ENCODE results near the gene VEZF1.

DNA sequence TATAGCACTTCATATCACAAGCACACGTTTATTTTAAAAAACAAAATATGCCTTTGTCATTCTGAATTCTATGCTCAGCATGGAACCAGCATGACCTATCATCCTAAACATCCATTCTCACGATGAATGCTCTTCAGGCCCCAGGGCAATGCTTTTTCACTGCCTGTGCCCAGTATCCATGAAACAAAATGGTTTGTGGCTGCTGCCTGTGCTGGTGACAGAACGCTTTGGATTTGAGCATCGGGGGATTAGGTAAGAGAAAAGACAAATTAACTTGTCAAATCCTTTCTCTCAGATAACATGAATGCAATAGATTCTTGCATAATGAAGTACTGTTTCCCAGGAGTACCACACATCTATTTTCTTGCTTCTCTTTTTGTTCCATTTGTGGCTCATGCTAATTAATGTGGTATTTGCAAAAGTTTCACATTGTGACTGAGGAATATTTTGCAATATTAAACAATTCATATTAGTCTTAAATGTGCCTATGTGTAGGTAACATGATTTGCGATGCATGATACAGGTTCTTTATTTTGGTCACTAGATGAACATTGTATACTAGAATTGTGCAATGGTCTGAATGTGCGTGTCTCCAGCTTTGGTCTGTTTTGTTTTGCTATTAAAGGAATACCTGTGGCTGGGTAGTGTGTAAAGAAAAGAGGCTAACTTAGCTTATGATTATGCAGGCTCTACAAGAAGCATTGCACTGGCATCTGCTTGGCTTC lies 44.8 kb upstream of the VEZF1 start:
- TF ChIP-seq POLR2A (IDR thresholded peaks at IDR 0.05) = no peak
- TF ChIP-seq, protein P1, sequence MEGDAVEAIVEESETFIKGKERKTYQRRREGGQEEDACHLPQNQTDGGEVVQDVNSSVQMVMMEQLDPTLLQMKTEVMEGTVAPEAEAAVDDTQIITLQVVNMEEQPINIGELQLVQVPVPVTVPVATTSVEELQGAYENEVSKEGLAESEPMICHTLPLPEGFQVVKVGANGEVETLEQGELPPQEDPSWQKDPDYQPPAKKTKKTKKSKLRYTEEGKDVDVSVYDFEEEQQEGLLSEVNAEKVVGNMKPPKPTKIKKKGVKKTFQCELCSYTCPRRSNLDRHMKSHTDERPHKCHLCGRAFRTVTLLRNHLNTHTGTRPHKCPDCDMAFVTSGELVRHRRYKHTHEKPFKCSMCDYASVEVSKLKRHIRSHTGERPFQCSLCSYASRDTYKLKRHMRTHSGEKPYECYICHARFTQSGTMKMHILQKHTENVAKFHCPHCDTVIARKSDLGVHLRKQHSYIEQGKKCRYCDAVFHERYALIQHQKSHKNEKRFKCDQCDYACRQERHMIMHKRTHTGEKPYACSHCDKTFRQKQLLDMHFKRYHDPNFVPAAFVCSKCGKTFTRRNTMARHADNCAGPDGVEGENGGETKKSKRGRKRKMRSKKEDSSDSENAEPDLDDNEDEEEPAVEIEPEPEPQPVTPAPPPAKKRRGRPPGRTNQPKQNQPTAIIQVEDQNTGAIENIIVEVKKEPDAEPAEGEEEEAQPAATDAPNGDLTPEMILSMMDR (IDR thresholded peaks at IDR 0.05 in 8 of 11, conservative IDR thresholded peaks at IDR 0.05 in 3 of 11) = no peak
- no peak for TF ChIP-seq POLR2AphosphoS5 (IDR thresholded peaks at IDR 0.05)

All from spleen (tissue), 7 donors.